Neural crest cell (in vitro differentiated cells): ENCODE data around the gene GNG7. TPM values are rescaled to one million over a fixed set of nuclear protein-coding genes. Genes with fewer than 3 reads are reported as not detected.
"Not testable (repeated sequence)": the region's sequence is repeated elsewhere in the genome, so short reads cannot be mapped to it uniquely, and the experiment has no call there.

Experiments
- DNase-seq: peaks from one replicate; pipeline ENCODE4 v3.0.0; 2021; ENCODE audit warnings: low read depth, mixed read lengths, low spot score
- H3K27ac Mint-ChIP-seq: one replicate; pipeline ENCODE4 v1.8.0; 2021; ENCODE audit warnings: mild to moderate bottlenecking, mixed read lengths; ENCODE audit not compliant: unreplicated experiment
- H3K27me3 Mint-ChIP-seq: 2 replicates; pipeline ENCODE4 v1.8.0; 2021; ENCODE audit warnings: low read depth, mild to moderate bottlenecking, mixed read lengths
- H3K36me3 Mint-ChIP-seq: 2 replicates; pipeline ENCODE4 v1.8.0; 2021; ENCODE audit warnings: low read depth, mild to moderate bottlenecking, mixed read lengths
- H3K4me1 Mint-ChIP-seq: 2 replicates; pipeline ENCODE4 v1.8.0; 2021; ENCODE audit warnings: mixed read lengths
- H3K4me3 Mint-ChIP-seq: one replicate; pipeline ENCODE4 v1.8.0; 2021; ENCODE audit warnings: mild to moderate bottlenecking, mixed read lengths
- H3K9me3 Mint-ChIP-seq: 2 replicates; pipeline ENCODE4 v1.8.0; 2021; ENCODE audit warnings: mixed read lengths
- total RNA-seq: library from RNA; stranded (reverse); gene quantifications from 2 replicates; pipeline ENCODE4 v1.2.1, GENCODE V29; 2021
- TF ChIP-seq, protein P1 (sequence below): fragments of 200-600 bp; sonication (generic); conservative IDR thresholded peaks from 2 replicates; pipeline ENCODE4 v1.5.0; 2021; ENCODE audit warnings: antibody characterized with exemption, mild to moderate bottlenecking

Gene GNG7
- total RNA-seq, 1 donor from 2014 or later, result 13.9 TPM

DNA sequence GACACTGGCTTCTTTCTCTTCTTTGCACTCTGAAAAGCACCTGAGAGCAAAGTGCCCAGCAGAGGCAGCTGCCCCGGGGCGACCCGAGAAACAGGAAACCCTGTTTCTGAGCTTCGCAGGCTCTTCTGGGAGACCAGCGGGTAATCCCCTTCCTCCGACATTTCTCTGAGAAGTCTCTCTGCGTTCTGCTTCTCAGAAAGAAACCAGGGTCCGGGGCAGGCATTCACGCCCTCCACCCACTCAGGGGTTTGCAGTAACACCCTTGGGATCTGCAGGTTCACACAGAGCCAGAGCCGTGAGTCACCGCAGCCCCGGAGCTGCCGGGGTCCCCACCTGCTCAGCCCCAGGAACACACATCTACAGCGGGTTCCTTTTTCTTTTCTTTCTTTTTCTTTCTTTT is 140.6 kb downstream of the GNG7 start:
- Mint-ChIP-seq H3K4me1 (peaks cover 5% of the 10 kb centered on the region), H3K9me3 (no peaks in the 10 kb centered on the region), H3K27ac (no peak overlapping the region), H3K4me3 (no peak overlapping the region), H3K36me3 (no peaks in the 10 kb centered on the region), H3K27me3 (no peaks in the 10 kb centered on the region)
- no peak for DNase-seq
- TF ChIP-seq, protein P1, sequence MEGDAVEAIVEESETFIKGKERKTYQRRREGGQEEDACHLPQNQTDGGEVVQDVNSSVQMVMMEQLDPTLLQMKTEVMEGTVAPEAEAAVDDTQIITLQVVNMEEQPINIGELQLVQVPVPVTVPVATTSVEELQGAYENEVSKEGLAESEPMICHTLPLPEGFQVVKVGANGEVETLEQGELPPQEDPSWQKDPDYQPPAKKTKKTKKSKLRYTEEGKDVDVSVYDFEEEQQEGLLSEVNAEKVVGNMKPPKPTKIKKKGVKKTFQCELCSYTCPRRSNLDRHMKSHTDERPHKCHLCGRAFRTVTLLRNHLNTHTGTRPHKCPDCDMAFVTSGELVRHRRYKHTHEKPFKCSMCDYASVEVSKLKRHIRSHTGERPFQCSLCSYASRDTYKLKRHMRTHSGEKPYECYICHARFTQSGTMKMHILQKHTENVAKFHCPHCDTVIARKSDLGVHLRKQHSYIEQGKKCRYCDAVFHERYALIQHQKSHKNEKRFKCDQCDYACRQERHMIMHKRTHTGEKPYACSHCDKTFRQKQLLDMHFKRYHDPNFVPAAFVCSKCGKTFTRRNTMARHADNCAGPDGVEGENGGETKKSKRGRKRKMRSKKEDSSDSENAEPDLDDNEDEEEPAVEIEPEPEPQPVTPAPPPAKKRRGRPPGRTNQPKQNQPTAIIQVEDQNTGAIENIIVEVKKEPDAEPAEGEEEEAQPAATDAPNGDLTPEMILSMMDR, result no peak

DNA sequence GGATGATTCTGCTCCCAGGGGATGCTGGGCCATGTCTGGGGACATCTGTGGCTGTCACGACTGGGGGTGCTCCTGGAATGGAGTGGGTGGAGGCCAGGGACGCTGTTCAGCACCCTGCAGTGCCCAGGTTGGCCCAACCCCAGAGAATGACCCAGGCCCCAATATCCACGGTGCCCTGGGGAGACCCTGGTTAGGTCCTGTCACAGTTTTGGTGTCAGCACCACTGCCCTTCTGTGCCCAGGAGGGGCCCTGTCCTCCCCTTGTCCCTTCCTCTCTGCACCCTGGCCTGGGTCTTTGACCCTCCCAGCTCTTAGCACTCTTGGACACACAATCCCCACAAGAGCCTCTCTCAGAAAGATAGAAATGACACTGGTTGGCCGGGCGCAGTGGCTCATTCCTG is 141.3 kb downstream of the GNG7 start:
- no peak overlapping the region for H3K27ac Mint-ChIP-seq
- no peak for DNase-seq
- peaks cover 7% of the 10 kb centered on the region for H3K4me1 Mint-ChIP-seq
- no peaks in the 10 kb centered on the region for H3K9me3 Mint-ChIP-seq
- no peaks in the 10 kb centered on the region for H3K27me3 Mint-ChIP-seq
- H3K36me3 Mint-ChIP-seq, result no peaks in the 10 kb centered on the region
- TF ChIP-seq, protein P1, result no peak
- no peak overlapping the region for H3K4me3 Mint-ChIP-seq

GRCh38 chr19:2560369-2560768 is 142.1 kb downstream of the GNG7 start:
- no peak overlapping the region for H3K27ac Mint-ChIP-seq
- DNase-seq, result no peak
- TF ChIP-seq, protein P1, result no peak
- no peaks in the 10 kb centered on the region for H3K36me3 Mint-ChIP-seq
- no peak overlapping the region for H3K4me3 Mint-ChIP-seq
- no peaks in the 10 kb centered on the region for H3K27me3 Mint-ChIP-seq
- H3K4me1 Mint-ChIP-seq, result peaks cover 9% of the 10 kb centered on the region
- no peaks in the 10 kb centered on the region for H3K9me3 Mint-ChIP-seq

- Mint-ChIP-seq H3K4me1 (peaks cover 16% of the 10 kb centered on the region), H3K27ac (no peak overlapping the region), H3K36me3 (no peaks in the 10 kb centered on the region), H3K9me3 (no peaks in the 10 kb centered on the region), H3K27me3 (no peaks in the 10 kb centered on the region), H3K4me3 (no peak overlapping the region)
- TF ChIP-seq, protein P1, result no peak
- DNase-seq, result no peak
Observed at GRCh38 chr19:2558543-2558942, 144.0 kb downstream of the GNG7 start.

- DNase-seq, H3K4me3 Mint-ChIP-seq: not testable (repeated sequence)
Observed at GRCh38 chr19:2558131-2558530, 144.4 kb downstream of the GNG7 start.

GRCh38 chr19:2557093-2557440 is 145.4 kb downstream of the GNG7 start:
- H3K27me3 Mint-ChIP-seq, result no peaks in the 10 kb centered on the region
- no peak overlapping the region for H3K4me3 Mint-ChIP-seq
- H3K27ac Mint-ChIP-seq, result peak overlapping the region; percentile 62
- H3K36me3 Mint-ChIP-seq, result no peaks in the 10 kb centered on the region
- DNase-seq, result no peak
- TF ChIP-seq, protein P1, result no peak
- peaks cover 20% of the 10 kb centered on the region for H3K4me1 Mint-ChIP-seq
- H3K9me3 Mint-ChIP-seq, result no peaks in the 10 kb centered on the region

More at GRCh38 chr19:2558131-2558530, 144.4 kb downstream of the GNG7 start:
- not testable (repeated sequence) for H3K36me3 Mint-ChIP-seq, H3K27ac Mint-ChIP-seq, H3K27me3 Mint-ChIP-seq, H3K9me3 Mint-ChIP-seq
- peaks cover 16% of the 10 kb centered on the region for H3K4me1 Mint-ChIP-seq
